Pulmonary artery endothelial cell (primary cell): ENCODE results near the gene GALK2. TPM values are rescaled to one million over a fixed set of nuclear protein-coding genes. Genes with fewer than 3 reads are reported as not detected.
"Not testable (repeated sequence)": the region's sequence is repeated elsewhere in the genome, so short reads cannot be mapped to it uniquely, and the experiment has no call there.

Experiments used
- DNase-seq: peaks from one replicate; pipeline ENCODE4 v3.0.0-alpha.2; 2011; ENCODE audit warnings: low read depth, low spot score
- total RNA-seq: library from RNA; depleted of rRNA; stranded (reverse); fragments of >200 nt; gene quantifications from 2 replicates; pipeline ENCODE4 v1.2.3, GENCODE V29; 2014

Gene GALK2
- total RNA-seq, 1 donor from 2014 or later = 56.7 TPM

DNA sequence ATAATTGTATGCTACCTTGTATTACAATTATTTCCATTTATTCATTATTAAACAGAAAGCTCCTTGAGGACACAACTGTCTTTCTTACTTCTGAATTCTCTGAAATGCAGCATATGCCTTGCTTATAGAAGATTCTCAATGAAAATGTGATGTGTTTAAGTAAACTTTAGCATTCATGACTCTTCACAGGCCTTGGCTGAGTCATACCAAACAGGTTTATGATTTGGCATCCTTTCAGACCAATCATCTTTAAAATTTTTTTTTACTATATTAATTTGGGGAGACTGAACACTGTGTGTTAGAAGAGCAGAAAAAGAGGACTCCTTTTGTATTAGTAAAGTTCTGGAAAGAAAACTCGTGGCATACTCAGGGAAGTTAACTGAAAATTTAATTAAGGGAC is 6.4 kb upstream of the GALK2 start:
- no peak for DNase-seq

DNA sequence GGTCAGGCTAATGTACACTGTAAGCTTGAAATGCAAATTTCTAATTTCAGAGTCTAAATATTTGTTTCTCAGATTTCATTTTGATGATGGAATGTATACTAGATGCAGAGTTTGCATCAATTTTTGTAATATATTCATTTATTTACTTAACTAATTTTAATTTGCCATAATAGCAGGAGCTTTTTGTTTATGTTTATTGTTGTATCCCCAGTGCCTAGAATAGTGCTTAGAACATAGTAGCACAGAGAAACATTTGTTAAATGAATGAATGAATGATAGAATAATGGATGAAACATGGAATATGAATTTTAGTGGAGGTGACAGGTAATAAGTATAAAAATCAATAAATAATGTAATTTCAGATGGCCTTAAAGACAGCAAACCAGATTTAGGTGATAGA is 5.2 kb upstream of the GALK2 start:
- no peak for DNase-seq

DNA sequence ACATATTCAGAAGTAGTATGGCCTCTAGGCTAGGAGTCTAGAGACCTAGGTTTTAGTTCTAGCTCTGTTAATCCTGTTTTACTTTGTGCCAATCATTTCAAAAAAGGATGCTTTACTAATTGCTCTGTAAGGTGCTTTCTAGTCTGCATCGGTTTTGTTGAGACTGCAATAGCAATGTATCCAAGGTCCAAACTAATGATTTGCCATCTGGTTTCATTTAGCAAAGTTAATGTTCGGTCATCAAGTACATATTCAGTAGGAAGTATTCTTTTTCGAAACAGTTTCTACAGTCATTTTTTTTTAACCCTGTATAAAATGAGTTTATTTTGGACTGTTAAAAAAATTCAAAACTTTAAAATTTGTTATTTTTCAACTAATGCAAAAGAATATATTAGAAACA is 2.0 kb upstream of the GALK2 start:
- no peak for DNase-seq

DNA sequence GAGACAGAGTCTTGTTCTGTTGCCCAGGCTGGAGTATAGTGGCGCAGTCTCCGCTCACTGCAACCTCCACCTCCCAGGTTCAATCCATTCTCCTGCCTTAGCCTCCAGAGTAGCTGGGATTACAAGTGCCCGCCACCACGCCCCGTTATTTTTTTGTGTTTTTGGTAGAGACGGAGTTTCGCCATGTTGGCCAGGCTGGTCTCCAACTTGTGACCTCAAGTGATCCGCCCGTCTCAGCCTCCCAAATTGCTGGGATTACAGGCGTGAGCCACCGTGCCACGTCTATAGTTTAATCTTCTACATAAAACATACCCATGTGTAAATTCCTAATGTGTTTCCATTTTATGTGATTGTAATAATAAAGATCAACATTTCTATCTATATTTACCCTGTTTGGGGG is 1.7 kb downstream of the GALK2 start:
- no peak for DNase-seq

DNA sequence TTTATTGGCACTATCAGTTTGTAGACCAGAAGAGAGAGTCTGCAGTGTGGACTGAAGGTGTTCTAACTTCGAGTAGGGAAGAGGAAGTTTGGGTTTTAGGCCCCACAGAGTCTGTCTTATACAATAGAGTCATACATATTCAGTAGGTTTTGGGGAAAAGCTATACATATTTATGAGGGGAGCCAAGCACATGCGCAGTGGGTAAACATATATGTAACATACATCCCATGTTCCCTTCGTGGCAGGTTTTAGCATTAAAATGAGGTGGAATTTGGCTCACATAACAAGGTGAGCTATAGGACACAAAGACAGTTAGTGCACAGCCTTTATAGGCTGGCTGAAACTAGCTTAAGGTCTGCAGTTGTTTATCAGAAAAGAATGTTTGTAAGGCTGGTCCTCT is 4.9 kb downstream of the GALK2 start:
- no peak for DNase-seq

DNA sequence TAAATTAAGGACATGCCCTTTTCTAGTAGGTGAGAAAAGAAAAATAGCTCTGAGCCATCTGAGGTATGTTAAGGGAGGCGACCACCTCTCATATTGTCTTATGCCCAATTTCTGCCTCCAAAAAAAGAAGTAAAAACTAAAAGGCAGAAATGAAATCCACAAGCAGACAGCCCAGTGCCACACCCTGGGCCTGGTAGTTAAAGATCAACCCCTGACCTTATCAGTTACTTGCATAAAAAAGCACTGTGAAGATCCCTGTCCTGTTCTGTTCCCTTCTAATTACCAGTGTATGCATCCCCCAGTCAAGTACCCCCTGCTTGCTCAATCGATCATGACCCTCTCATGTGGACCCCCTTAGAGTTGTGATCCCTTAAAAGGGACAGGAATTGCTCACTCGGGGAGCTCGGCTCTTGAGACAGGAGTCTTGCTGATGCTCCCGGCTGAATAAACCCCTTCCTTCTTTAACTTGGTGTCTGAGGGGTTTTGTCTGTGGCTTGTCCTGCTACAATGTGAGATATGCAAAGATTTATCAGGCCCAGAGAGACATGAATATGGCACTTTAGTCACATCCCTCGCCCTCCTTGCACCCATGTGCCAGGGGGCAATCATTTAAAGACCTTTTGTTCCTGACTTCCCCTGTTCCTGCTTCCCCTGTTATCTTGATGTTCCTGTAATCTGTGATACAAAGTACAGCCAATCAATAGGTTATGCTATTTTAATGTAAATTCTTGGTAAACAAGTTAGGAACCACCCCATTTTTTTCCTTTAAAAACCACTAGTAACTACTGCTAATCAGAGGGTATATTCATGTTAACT is 5.7 kb downstream of the GALK2 start:
- DNase-seq = not testable (repeated sequence)

DNA sequence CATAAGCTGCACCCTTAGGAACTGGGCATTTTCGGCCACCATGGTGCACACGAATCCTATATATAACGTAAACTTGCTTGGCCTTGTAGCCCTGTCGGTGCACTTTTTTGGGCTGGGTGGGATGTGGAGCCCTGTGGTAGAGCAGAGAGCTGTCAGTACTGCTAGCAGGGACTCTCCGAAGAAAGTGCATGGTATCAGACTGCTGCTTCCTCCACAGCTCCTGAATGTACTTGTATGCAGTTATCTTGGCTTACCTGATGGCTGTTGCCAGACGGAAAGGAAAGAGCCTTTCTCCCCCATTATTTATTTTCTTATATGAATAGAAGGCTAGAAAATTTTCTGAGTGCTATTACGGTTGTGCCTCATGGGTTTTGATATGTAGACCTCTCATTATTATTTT is 8.4 kb downstream of the GALK2 start:
- no peak for DNase-seq

DNA sequence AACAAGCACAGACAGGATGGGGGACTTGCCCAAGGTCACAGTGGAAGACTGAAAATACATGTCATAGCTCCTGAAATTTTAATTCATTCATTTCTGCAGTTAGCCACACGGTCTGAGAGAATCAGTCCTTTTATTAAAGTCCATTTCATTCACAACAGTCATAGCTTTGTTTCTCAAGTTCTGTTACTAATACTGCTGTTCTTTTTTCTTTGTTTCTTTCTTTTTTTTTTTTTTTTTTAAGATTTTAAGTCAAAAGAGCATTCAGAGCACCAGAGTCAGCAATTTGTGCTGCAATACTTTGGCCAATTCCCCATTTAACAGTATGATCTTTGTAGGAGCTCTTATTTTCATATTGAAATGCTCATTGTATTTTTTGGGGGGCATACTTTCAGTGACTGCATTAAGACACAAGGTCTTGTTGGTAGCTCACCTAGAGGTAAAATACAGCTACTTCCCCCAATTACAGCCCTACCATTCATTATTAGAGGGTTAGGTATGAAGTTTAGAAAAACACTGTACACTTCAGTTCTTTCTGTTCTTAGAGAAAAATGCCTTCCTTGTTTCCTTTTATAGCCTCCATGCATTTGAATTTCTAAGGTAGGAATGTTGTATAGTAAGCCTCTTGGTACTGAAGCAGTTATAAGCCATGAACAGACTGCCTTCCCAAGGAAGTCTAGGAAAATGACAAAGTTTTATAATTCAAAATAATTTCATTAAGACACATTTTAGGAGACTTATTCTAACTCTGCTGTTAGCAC is 9.6 kb downstream of the GALK2 start:
- DNase-seq = no peak

DNA sequence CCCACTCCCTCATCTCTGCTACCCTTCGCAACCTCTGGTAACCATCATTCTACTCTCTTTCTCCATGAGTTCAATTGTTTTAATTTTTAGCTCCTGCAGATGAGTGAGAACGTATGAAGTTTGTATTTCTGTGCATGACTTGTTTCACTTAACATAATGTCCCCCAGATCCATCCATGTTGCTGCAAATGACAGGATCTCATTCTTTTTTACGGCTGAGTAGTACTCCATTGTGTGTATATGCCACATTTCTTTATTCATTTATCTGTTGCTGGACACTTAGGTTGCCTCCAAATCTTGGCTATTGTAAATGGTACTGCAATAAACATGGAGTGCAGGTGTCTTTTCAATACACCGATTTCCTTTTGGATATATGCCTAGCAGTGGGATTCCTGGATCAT is 12.1 kb downstream of the GALK2 start:
- no peak for DNase-seq

DNA sequence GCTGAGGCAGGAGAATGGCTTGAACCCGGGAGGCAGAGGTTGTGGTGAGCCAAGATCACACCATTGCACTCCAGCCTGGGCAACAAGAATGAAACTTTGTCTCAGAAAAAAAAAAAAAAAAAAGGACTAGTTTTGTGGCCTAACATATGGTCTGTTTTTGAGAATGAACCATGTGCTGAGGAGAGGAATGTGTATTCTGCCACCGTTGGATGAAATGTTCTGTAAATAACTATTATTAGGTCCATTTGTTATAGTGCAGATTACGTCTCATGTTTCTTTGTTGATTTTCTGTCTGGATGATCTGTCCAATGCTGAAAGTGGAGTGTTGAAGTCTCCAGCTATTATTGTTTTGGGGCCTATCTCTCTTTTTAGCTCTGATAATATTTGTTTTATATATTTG is 13.7 kb downstream of the GALK2 start:
- DNase-seq = not testable (repeated sequence)

DNA sequence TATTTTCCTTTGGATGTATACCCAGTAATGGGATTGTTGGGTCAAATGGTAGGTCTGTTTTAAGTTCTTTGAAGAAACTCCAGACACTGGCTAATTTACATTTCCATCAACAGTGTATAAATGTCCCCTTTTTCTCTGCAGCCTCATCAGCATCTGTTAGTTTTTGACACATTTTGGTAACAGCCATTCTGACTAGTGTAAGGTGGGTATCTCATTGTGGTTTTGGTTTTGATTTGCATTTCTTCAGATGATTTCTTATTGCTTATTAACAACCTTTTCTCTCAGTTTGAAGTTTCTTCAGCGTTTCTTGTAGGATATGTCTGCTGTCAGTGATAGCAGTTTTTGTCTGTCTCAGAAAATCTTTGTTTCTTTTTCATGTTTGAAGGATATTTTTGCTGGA is 15.4 kb downstream of the GALK2 start:
- no peak for DNase-seq

DNA sequence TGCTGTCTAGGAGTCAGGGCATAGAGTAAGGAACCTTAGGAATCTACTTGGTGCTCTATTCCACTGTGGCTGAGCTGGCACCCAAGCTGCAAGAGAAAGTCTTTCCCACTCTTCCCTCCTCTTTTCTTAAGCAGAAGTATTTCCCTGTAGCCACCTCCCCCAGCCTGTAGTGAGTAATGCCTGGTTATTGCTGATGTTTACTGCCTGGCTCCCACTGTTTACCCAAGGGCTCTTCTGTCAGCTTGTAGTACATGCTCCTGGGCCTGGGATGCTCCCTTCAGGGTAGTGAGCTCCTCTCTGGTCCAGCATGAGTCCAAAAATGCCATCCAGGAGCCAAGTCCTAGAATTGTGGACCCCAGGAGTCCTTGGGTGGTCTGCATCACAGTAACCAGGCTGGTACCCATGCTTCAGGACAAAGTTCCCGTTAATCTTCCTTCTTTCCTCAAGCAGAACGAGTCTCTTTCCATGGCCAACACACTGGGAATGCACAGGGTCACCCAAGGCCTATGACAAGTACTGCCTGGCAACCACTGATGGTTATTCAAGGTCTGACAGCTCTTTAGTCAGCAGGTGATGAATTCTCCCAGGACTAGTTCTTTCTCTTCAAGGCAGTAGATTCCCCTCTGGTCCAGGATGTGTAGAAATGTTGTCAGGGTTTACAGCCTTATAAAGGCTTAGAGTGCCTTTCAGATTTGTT is 17.6 kb downstream of the GALK2 start:
- DNase-seq = no peak

DNA sequence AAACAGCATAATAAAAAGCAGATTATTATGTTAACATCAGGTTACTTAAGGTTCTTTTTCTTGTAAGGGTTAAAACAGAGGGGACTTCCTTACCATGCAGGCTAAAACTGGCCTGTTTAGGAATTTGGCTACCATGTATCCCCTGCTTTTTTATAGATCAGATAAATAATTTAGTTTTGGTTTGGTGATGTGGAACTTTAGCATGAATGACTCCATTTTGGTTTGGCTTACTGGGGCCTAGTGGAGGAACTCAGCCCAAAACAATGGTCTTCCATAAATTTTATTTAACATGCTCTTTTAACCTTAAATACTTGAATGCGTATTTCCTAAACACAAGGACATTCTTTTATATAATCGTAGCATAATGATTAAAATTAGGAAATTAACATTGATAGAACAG is 18.9 kb downstream of the GALK2 start:
- no peak for DNase-seq

DNA sequence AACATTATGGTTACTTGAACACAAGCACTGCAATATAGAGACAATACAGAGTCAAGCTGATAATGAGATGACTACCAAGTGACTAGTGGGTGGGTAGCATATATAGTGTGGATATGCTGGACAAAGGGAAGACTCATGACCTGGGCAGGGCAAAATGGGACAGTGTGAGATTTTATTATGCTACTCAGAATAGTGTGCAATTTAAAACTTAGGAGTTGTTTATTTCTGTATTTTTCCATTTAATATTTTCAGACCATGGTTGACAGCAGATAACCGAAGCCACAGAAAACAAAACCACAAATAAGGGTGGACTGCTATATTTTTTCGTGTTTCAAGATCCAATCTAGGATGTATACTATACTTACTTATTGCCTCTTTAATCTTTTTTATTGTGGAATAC is 19.6 kb downstream of the GALK2 start:
- DNase-seq = no peak

DNA sequence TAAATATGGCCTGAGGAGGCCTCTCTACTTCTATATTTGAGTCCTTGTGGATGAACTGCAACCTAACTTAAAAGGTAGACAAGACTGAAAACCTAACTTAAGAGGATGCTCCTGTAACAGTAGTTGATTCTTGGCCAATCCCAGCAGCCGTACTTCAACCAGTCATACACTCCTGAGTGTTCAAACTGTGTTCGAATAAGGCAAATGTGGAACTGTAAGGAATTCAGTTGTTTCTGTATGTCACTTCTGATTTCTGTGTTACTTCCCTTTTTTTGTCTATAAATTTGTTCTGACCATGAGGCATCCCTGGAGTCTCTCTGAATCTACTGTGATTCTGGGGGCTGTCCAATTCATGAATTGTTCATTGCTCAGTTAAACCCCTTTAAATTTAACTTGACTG is 20.5 kb downstream of the GALK2 start:
- DNase-seq = no peak

DNA sequence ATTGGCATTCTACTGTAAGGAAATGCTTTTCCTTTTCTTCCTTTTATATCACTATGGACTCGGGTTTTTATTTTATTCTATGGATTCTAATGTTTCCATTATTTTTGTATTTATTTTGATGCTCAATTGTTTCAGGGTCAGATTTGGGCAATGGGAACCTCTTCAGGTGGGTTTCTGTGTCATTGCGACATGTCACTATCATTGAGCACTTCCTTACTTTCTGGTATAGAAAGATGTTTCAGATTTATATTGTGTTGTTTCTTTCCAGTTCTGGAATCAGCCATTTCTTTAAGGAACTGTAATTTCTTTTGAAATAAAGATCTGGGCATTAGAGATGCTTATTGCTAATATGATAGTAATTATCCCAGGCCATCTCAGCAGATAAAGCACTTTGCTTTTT is 21.8 kb downstream of the GALK2 start:
- no peak for DNase-seq

DNA sequence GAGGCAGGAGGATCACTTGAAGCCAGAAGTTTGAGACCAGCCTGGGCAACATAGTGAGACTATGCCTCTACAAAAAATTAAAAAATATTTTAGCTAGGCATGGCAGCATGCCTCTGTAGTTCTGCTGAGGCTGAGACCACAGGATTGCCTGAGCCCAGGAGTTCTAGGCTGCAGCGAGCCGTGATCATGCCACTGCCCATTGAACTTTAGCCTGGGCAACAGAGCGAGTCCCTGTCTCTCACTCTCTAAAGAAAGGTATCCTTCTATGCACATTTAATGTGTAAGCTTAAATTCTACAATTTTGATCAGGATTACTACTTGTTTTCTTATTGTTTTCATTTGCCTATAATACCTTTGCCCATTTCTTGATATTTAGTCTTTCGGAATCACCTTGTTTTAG is 26.8 kb downstream of the GALK2 start:
- no peak for DNase-seq

DNA sequence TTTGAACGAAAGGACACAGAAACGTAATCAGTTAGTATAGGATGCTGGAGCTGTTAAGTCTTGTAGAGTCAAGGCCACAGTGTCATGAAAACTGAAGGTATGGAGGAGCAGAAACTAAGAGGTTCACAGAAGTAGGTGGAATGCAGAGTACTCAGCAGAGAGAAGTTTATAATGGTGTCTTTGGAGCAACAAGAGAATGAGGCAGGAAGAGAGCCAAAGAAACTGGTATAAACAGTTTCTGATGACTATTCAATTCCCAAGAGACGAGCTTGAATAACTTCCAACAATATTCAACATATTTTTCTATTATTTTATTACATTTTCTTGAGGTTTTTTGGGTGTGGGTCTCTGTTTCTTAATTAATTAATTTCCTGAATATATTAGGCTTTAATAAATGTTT is 29.6 kb downstream of the GALK2 start:
- DNase-seq = no peak

DNA sequence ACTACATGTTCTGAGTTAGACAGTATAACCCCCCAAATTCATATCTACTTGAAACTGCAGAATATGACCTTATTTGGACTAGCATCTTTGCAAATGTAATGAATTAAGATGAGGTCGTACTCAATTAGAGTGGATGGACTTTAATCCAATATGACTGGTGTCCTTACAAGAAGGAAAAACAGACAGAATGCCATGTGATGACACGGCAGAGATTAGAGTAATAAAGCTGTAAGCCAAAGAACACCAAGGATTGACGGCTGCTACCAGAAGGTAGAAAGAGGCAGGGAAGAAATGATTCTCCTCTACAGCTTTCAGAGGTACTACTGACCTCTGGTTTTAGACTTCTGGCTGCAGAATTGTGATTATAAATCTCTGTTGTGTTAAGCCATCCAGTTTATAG is 30.3 kb downstream of the GALK2 start:
- no peak for DNase-seq

DNA sequence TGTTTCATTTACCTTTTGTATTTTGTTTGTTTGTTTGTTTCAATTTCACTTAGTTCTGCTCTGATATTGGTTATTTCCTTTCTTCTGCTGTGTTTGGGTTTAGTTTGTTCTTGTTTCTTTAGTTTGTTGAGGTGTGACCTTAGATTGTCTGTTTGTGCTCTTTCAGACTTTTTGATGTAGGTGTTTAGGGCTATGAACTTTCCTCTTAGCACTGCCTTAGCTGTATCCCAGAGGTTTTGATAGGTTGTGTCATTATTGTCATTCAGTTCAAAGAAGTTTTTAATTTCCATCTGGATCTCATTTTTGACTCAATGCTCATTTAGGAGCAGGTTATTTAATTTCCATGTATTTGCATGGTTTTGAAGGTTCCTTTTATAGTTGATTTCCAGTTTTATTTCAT is 38.1 kb downstream of the GALK2 start:
- DNase-seq = not testable (repeated sequence)

DNA sequence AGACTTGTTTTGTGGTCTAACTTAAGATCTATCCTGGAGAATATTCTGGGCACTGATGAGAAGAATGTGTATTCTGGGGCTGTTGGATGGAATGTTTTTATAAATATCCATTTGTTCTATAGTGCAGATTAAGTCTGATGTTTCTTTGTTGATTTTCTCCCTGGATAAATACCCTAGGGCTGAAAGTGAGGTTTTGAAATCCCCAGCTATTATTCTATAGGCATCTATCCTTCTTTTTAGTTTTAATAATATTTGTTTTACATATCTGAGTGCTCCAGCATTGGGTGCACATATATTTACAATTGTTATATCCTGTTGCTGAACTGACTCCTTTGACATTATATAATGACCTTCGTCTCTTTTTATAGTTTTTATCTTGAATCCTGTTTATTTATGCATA is 42.9 kb downstream of the GALK2 start:
- DNase-seq = no peak
